IMR-90 (cell line): ENCODE data around the gene UACA. TPM values are rescaled to one million over a fixed set of nuclear protein-coding genes. Genes with fewer than 3 reads are reported as not detected.

Source experiments
- ATAC-seq: fragments of 200-7000 bp; cut with Tn5 transposase; 2 replicates; pipeline ENCODE4 v1.9.1; 2020; ENCODE audit warnings: low read depth, mild to moderate bottlenecking, moderate library complexity
- BruUV-seq: library from RNA; stranded (reverse); fragments of 400-500 nt; replicated peaks from 2 replicates; lab custom pipeline; 2021; lab: Mats Ljungman, UMichigan
- CTCF ChIA-PET: fragments of 300-600 bp; formaldehyde crosslinking; extraction: SDS; loops from one replicate; lab custom pipeline; 2021; ENCODE audit warnings: antibody characterized with exemption; lab: Yijun Ruan, JAX
- POLR2A ChIA-PET: fragments of 300-600 bp; sonication (Branson Sonifier 250); formaldehyde crosslinking; loops from one replicate; lab custom pipeline; 2022; ENCODE audit warnings: antibody characterized with exemption; ENCODE audit not compliant: unreplicated experiment; lab: Charles Lee
- DNase-seq: peaks from one replicate; pipeline ENCODE4 v3.0.0; 2013
- H2AFZ ChIP-seq: replicated peaks from 2 replicates; pipeline ENCODE3; 2013; ENCODE audit warnings: low read length, mild to moderate bottlenecking; ENCODE audit not compliant: poor library complexity
- H2AK5ac ChIP-seq: 2 replicates; pipeline ENCODE4 v1.6.1; 2013; ENCODE audit warnings: low read depth, low read length, inconsistent platforms
- H2AK9ac ChIP-seq: replicated peaks from 2 replicates; pipeline ENCODE3; 2013; ENCODE audit warnings: mild to moderate bottlenecking, low read depth, low read length, moderate library complexity; ENCODE audit not compliant: poor library complexity
- H2BK120ac ChIP-seq: 2 replicates; pipeline ENCODE4 v1.6.1; 2013; ENCODE audit warnings: low read depth, low read length, inconsistent platforms
- H2BK15ac ChIP-seq: 3 replicates; pipeline ENCODE4 v1.6.1; 2013; ENCODE audit warnings: low read depth, low read length, inconsistent platforms
- H2BK20ac ChIP-seq: 2 replicates; pipeline ENCODE4 v1.6.1; 2013; ENCODE audit warnings: low read depth, mild to moderate bottlenecking, inconsistent platforms, low read length, moderate library complexity
- H2BK5ac ChIP-seq: 2 replicates; pipeline ENCODE4 v1.6.1; 2013; ENCODE audit warnings: mild to moderate bottlenecking, low read depth, low read length, inconsistent platforms; ENCODE audit not compliant: poor library complexity, severe bottlenecking
- H3K14ac ChIP-seq: replicated peaks from 2 replicates; pipeline ENCODE4 v1.6.1; 2013; ENCODE audit warnings: low read depth, low read length, inconsistent platforms
- H3K18ac ChIP-seq: 2 replicates; pipeline ENCODE4 v1.6.1; 2013; ENCODE audit warnings: low read depth, low read length, control low read depth
- H3K23ac ChIP-seq: 2 replicates; pipeline ENCODE4 v1.6.1; 2013; ENCODE audit warnings: low read depth, low read length, inconsistent platforms
- H3K27ac ChIP-seq: 2 replicates; pipeline ENCODE4 v1.5.1; 2013; ENCODE audit warnings: mild to moderate bottlenecking, control low read depth, low read length; ENCODE audit not compliant: insufficient read depth
- H3K27me3 ChIP-seq: 2 replicates; pipeline ENCODE4 v1.6.1; 2013; ENCODE audit warnings: low read length; ENCODE audit not compliant: control insufficient read depth, insufficient read depth
- H3K36me3 ChIP-seq: 2 replicates; pipeline ENCODE4 v1.6.1; 2013; ENCODE audit warnings: low read length, mixed read lengths; ENCODE audit not compliant: control insufficient read depth, insufficient read depth
- H3K4ac ChIP-seq: 2 replicates; pipeline ENCODE4 v1.6.1; 2013; ENCODE audit warnings: low read depth, low read length, inconsistent platforms
- H3K4me1 ChIP-seq: 2 replicates; pipeline ENCODE4 v1.6.1; 2013; ENCODE audit warnings: low read length, mixed read lengths; ENCODE audit not compliant: control insufficient read depth, insufficient read depth
- H3K4me2 ChIP-seq: 2 replicates; pipeline ENCODE4 v1.6.1; 2013; ENCODE audit warnings: low read depth, mild to moderate bottlenecking, control low read depth, low read length, moderate library complexity
- H3K4me3 ChIP-seq: 2 replicates; pipeline ENCODE4 v1.5.1; 2013; ENCODE audit warnings: low read depth, mild to moderate bottlenecking, control low read depth, low read length, moderate library complexity; ENCODE audit not compliant: insufficient read depth
- H3K56ac ChIP-seq: 2 replicates; pipeline ENCODE4 v1.6.1; 2013; ENCODE audit warnings: low read length, inconsistent platforms; ENCODE audit not compliant: insufficient read depth; ENCODE audit errors: extremely low read depth
- H3K79me1 ChIP-seq, 2 experiments: 2 replicates each; pipeline ENCODE4 v1.6.1; 2013; ENCODE audit warnings: low read length in 2 of 2, inconsistent platforms in 1 of 2, low read depth in 1 of 2
- H3K9ac ChIP-seq: 2 replicates; pipeline ENCODE4 v1.6.1; 2013; ENCODE audit warnings: low read depth, low read length, control low read depth
- H3K9me1 ChIP-seq: 2 replicates; pipeline ENCODE4 v1.6.1; 2013; ENCODE audit warnings: low read length, inconsistent platforms; ENCODE audit not compliant: insufficient read depth
- H3K9me3 ChIP-seq: 2 replicates; pipeline ENCODE4 v1.6.1; 2013; ENCODE audit warnings: low read length; ENCODE audit not compliant: control insufficient read depth, insufficient read depth
- H4K20me1 ChIP-seq: 2 replicates; pipeline ENCODE4 v1.6.1; 2013; ENCODE audit warnings: low read length, inconsistent platforms; ENCODE audit not compliant: insufficient read depth
- H4K5ac ChIP-seq: 2 replicates; pipeline ENCODE4 v1.6.1; 2013; ENCODE audit warnings: mild to moderate bottlenecking, low read depth, low read length, control low read depth
- H4K8ac ChIP-seq, 2 experiments: 2 replicates each; pipeline ENCODE4 v1.6.1; 2013; ENCODE audit warnings: low read depth in 2 of 2, low read length in 2 of 2, control low read depth in 1 of 2, inconsistent platforms in 1 of 2
- H4K91ac ChIP-seq: 2 replicates; pipeline ENCODE4 v1.6.1; 2013; ENCODE audit warnings: low read depth, low read length, inconsistent platforms; ENCODE audit not compliant: insufficient read depth
- MAFK ChIP-seq: IDR thresholded peaks from 2 replicates; pipeline ENCODE4 v1.6.1; 2012; ENCODE audit warnings: low read depth, low read length, improper control_type of control experiment
- MAZ ChIP-seq: IDR thresholded peaks from 2 replicates; pipeline ENCODE4 v1.6.1; 2012; ENCODE audit warnings: low read depth, mild to moderate bottlenecking, low read length, improper control_type of control experiment, moderate library complexity, borderline replicate concordance
- WGBS, 2 experiments: methylation state at CpG; one replicate each; pipeline versions ENCODE4 v1.1.5 to v1.1.7; 2013; ENCODE audit warnings: missing lambda C conversion rate in 2 of 2; ENCODE audit not compliant: insufficient read length in 1 of 2; ENCODE audit errors: extremely low coverage in 2 of 2; 5-methylcytosine and 5-hydroxymethylcytosine counted together
- dilution Hi-C: fragments of 300-500 bp; cut with HindIII; formaldehyde crosslinking; loops from one replicate; pipeline ENCODE4 v1.14.3; 2018; ENCODE audit warnings: low sequenced_read_pairs; ENCODE audit not compliant: unreplicated experiment
- in situ Hi-C: fragments of 300-500 bp; cut with MboI; formaldehyde crosslinking; loops from 3 replicates; pipeline ENCODE4 v1.14.3; 2019; ENCODE audit warnings: low sequenced_read_pairs, inconsistent platforms, mixed read lengths
- intact Hi-C: fragments of 100-400 bp; cut with micrococcal nuclease; formaldehyde crosslinking; loops from 2 replicates; pipeline ENCODE4 v1.10.0; 2022
- polyA plus RNA-seq, 3 experiments: library from polyadenylated mRNA; depleted of rRNA; stranded (reverse); fragments of >200 nt; gene quantifications; 2 replicates each; pipeline ENCODE4 v1.2.3, GENCODE V29; 2012; ENCODE audit warnings: low replicate concordance in 1 of 3
- total RNA-seq: library from RNA; depleted of rRNA; stranded (reverse); fragments of >200 nt; gene quantifications from 2 replicates; pipeline ENCODE4 v1.2.3, GENCODE V29; 2012

Gene UACA
- total and polyA plus RNA-seq, 2 of the 4 experiments (the other 2 are of a cell fraction): 156 to 507 TPM

- H3K36me3 ChIP-seq: no peaks in the 10 kb centered on the region
- H3K4ac ChIP-seq: peak overlapping the region; percentile 64
- no peaks in the 10 kb centered on the region for H3K9me3 ChIP-seq
- intact Hi-C loops: loop anchor here (2.0 to 5.0 kb wide), 2 partner anchors 49 to 113 kb away; no protein-coding TSS in a partner anchor
- peak overlapping the region; percentile 93 for H3K4me2 ChIP-seq
- TF ChIP-seq MAFK (peak; percentile 94), MAZ (no peak)
- peak overlapping the region; percentile 66 for H3K27ac ChIP-seq
- peak overlapping the region; percentile 93 for H2AFZ ChIP-seq
- peaks cover 5 to 20% of the 10 kb centered on the region in 2 experiments for H3K79me1 ChIP-seq
- H4K5ac ChIP-seq: peak overlapping the region; percentile 75
- H4K20me1 ChIP-seq: no peaks in the 10 kb centered on the region; the same call in 1 of the 2 replicates
- peak overlapping the region; percentile 90 for H2BK5ac ChIP-seq
- 0 out of 2 replicates have a peak, but pooled peaks cover 4% of the 10 kb centered on the region for H3K9me1 ChIP-seq
- BruUV-seq: no TSS peak
- in situ Hi-C loops: no loop called here
- H3K56ac ChIP-seq: peak overlapping the region; percentile 92
- H3K23ac ChIP-seq: peak overlapping the region; percentile 94
- H2BK20ac ChIP-seq: peak overlapping the region; percentile 64
- peak overlapping the region; percentile 81 for H2BK120ac ChIP-seq
- ChIA-PET CTCF (interaction anchor here (1.1 kb wide), 1 partner anchor 11 kb away, joined by 3 read pairs; no protein-coding TSS in a partner anchor), POLR2A (interaction anchor here (0.6 to 0.9 kb wide), 2 partner anchors 9 to 11 kb away, joined by 3 read pairs; no protein-coding TSS in a partner anchor)
- no peaks in the 10 kb centered on the region for H3K27me3 ChIP-seq
- H2AK9ac ChIP-seq: peak overlapping the region; percentile 33
- peak overlapping the region; percentile 68 for H3K9ac ChIP-seq
- H3K14ac ChIP-seq: peak overlapping the region; percentile 77
- H2BK15ac ChIP-seq: peak overlapping the region; percentile 72; the same call in 2 of the 3 replicates
- dilution Hi-C loops: no loop called here
- H3K4me3 ChIP-seq: peak overlapping the region; percentile 86
- no peak for ATAC-seq
- peak overlapping the region; percentile 77 for H4K91ac ChIP-seq
- DNase-seq: no peak
- H3K18ac ChIP-seq: peak overlapping the region; percentile 85; the same call in 1 of the 2 replicates
- H3K4me1 ChIP-seq: peaks cover 6% of the 10 kb centered on the region
- 0% methylated on average over 4 of the region's 17 CpGs; no CpG with 5 or more reads in 1 of the 2 experiments for WGBS, 2 experiments
- H4K8ac ChIP-seq: peak overlapping the region; percentile 29 to 86
- peak overlapping the region; percentile 20 for H2AK5ac ChIP-seq
These were observed 782 bp upstream of the UACA start for GRCh38 chr15:70763950-70764730.
